DMS53 treated with DMSO at 0.1 percent for 48 hours (cell line): Measurements from ENCODE around the gene SKIL.
"Not testable (repeated sequence)": the region's sequence is repeated elsewhere in the genome, so short reads cannot be mapped to it uniquely, and the experiment has no call there.

Source experiments
- DNase-seq: peaks from one replicate; lab custom pipeline; 2025; ENCODE audit not compliant: unreplicated experiment; lab: John Stamatoyannopoulos, UW

Gene SKIL

GRCh38 chr3:170357176-170358041, at the start of gene SKIL:
TSS of gene SKIL (plus strand) at chr3:170357715. CDS start at chr3:170360332, 2,617 bp downstream.
- peak; percentile 78 for DNase-seq

GRCh38 chr3:170309046-170309445, 48.5 kb upstream of the SKIL start:
- DNase-seq = no peak

GRCh38 chr3:170317954-170318353, 39.6 kb upstream of the SKIL start:
- DNase-seq = no peak

GRCh38 chr3:170320461-170321121, 36.9 kb upstream of the SKIL start:
- DNase-seq = no peak

- DNase-seq = no peak
Observed at GRCh38 chr3:170321321-170322034, 36.0 kb upstream of the SKIL start.

- no peak for DNase-seq
Observed at GRCh38 chr3:170322566-170323269, 34.8 kb upstream of the SKIL start.

- no peak for DNase-seq
Observed at GRCh38 chr3:170323331-170323730, 34.2 kb upstream of the SKIL start.

GRCh38 chr3:170324962-170325361, 32.6 kb upstream of the SKIL start:
- no peak for DNase-seq

- DNase-seq = no peak
Observed at GRCh38 chr3:170327040-170327808, 30.3 kb upstream of the SKIL start.

GRCh38 chr3:170327868-170328548, 29.5 kb upstream of the SKIL start:
- not testable (repeated sequence) for DNase-seq

GRCh38 chr3:170330366-170330765, 27.1 kb upstream of the SKIL start:
- peak; percentile 29 for DNase-seq

GRCh38 chr3:170331143-170331542, 26.4 kb upstream of the SKIL start:
- DNase-seq = peak; percentile 51

GRCh38 chr3:170337420-170337819, 20.1 kb upstream of the SKIL start:
- DNase-seq = no peak

- no peak for DNase-seq
Observed at GRCh38 chr3:170338690-170339340, 18.7 kb upstream of the SKIL start.

- not testable (repeated sequence) for DNase-seq
Observed at GRCh38 chr3:170342273-170342672, 15.2 kb upstream of the SKIL start.

- not testable (repeated sequence) for DNase-seq
Observed at GRCh38 chr3:170343859-170344258, 13.7 kb upstream of the SKIL start.

GRCh38 chr3:170344971-170345370, 12.5 kb upstream of the SKIL start:
- no peak for DNase-seq

- no peak for DNase-seq
Observed at GRCh38 chr3:170346481-170347392, 10.8 kb upstream of the SKIL start.
